ENCODE data around the gene ARHGAP5. TPM values are rescaled to one million over a fixed set of nuclear protein-coding genes. Genes with fewer than 3 reads are reported as not detected.
"Not testable (repeated sequence)": the region's sequence is repeated elsewhere in the genome, so short reads cannot be mapped to it uniquely, and the experiment has no call there.

ARHGAP5 gene
- total RNA-seq, 2 donors from 2014 or later: 110 to 133 TPM

GRCh38 chr14:32102152-32102787 is 25.2 kb downstream of the ARHGAP5 start:
- ATAC-seq (no peak), DNase-seq (no peak)
- intact Hi-C loops (cut with DNase I, micrococcal nuclease): no loop called here

- intact Hi-C loops (cut with DNase I, micrococcal nuclease): no loop called here
These were observed 25.9 kb downstream of the ARHGAP5 start for GRCh38 chr14:32102968-32103367.

GRCh38 chr14:32104308-32104707 is 27.2 kb downstream of the ARHGAP5 start:
- ATAC-seq (peak; percentile 88), DNase-seq (no peak)
- intact Hi-C loops (cut with DNase I, micrococcal nuclease): no loop called here

More at GRCh38 chr14:32102968-32103367, 25.9 kb downstream of the ARHGAP5 start:
- DNase-seq (no peak), ATAC-seq (no peak)

- peak; percentile 57 for ATAC-seq
- DNase-seq: no peak
- intact Hi-C loops (cut with DNase I, micrococcal nuclease): no loop called here
These were observed 27.7 kb downstream of the ARHGAP5 start for GRCh38 chr14:32104803-32105202.

GRCh38 chr14:32109676-32110547 is 32.8 kb downstream of the ARHGAP5 start:
- ATAC-seq (no peak), DNase-seq (no peak)
- intact Hi-C loops (cut with DNase I, micrococcal nuclease): no loop called here

GRCh38 chr14:32110548-32110896 is 33.4 kb downstream of the ARHGAP5 start:
- intact Hi-C loops (cut with DNase I, micrococcal nuclease): no loop called here
- ATAC-seq (no peak), DNase-seq (no peak)

GRCh38 chr14:32121536-32121935 is 44.4 kb downstream of the ARHGAP5 start:
- DNase-seq (no peak), ATAC-seq (no peak)
- intact Hi-C loops (cut with DNase I, micrococcal nuclease): no loop called here

GRCh38 chr14:32121948-32122347 is 44.8 kb downstream of the ARHGAP5 start:
- intact Hi-C loops (cut with DNase I, micrococcal nuclease): no loop called here
- ATAC-seq: no peak
- no peak for DNase-seq

- DNase-seq; ATAC-seq; intact Hi-C loops (cut with DNase I, micrococcal nuclease): not testable (repeated sequence)
These were observed 50.0 kb downstream of the ARHGAP5 start for GRCh38 chr14:32126899-32127730.

- intact Hi-C loops (cut with DNase I, micrococcal nuclease); ATAC-seq; DNase-seq: not testable (repeated sequence)
These were observed 50.9 kb downstream of the ARHGAP5 start for GRCh38 chr14:32127731-32128654.

GRCh38 chr14:32128703-32129102 is 51.6 kb downstream of the ARHGAP5 start:
- ATAC-seq: no peak
- intact Hi-C loops (cut with DNase I, micrococcal nuclease): no loop called here
- no peak for DNase-seq

GRCh38 chr14:32129124-32129523 is 52.0 kb downstream of the ARHGAP5 start:
- ATAC-seq (no peak), DNase-seq (no peak)
- intact Hi-C loops (cut with DNase I, micrococcal nuclease): no loop called here

GRCh38 chr14:32131689-32132088 is 54.6 kb downstream of the ARHGAP5 start:
- intact Hi-C loops (cut with DNase I, micrococcal nuclease); DNase-seq; ATAC-seq: not testable (repeated sequence)

- ATAC-seq (no peak), DNase-seq (no peak)
- intact Hi-C loops (cut with DNase I, micrococcal nuclease): no loop called here
These were observed 57.5 kb downstream of the ARHGAP5 start for GRCh38 chr14:32134448-32135097.

- intact Hi-C loops (cut with DNase I, micrococcal nuclease): no loop called here
- no peak for ATAC-seq
These were observed 59.1 kb downstream of the ARHGAP5 start for GRCh38 chr14:32136027-32136825.

GRCh38 chr14:32137313-32137712 is 60.2 kb downstream of the ARHGAP5 start:
- intact Hi-C loops (cut with DNase I, micrococcal nuclease): no loop called here
- DNase-seq: no peak
- ATAC-seq: no peak

More at GRCh38 chr14:32136027-32136825, 59.1 kb downstream of the ARHGAP5 start:
- no peak for DNase-seq

- ATAC-seq: no peak
- intact Hi-C loops (cut with DNase I, micrococcal nuclease): no loop called here
- DNase-seq: no peak
These were observed 60.8 kb downstream of the ARHGAP5 start for GRCh38 chr14:32137892-32138291.

Measured in left colon (tissue), 2 donors.